RWPE1 (cell line): ENCODE data around the gene ASCC1.

Experiments
- CTCF ChIA-PET: fragments of 350-600 bp; sonication (Branson Sonifier 250); formaldehyde crosslinking; extraction: SDS; loops from one replicate; lab custom pipeline; 2021; lab: Yijun Ruan, JAX
- POLR2A ChIA-PET: fragments of 400-600 bp; formaldehyde crosslinking; extraction: SDS; loops from one replicate; lab custom pipeline; 2020; ENCODE audit warnings: antibody characterized with exemption; ENCODE audit not compliant: low non-redundant PET; lab: Yijun Ruan, JAX
- DNase-seq: peaks from one replicate; pipeline ENCODE4 v3.0.0; 2012; ENCODE audit warnings: low spot score
- H3K27ac ChIP-seq: fragments of 450-650 bp; 2 replicates; pipeline ENCODE4 v1.5.1; 2017
- TF ChIP-seq, protein P1 (sequence below): fragments of 450-650 bp; conservative IDR thresholded peaks from 2 replicates; pipeline ENCODE4 v1.5.1; 2017; ENCODE audit warnings: low read depth, mild to moderate bottlenecking

The ASCC1 gene

DNA sequence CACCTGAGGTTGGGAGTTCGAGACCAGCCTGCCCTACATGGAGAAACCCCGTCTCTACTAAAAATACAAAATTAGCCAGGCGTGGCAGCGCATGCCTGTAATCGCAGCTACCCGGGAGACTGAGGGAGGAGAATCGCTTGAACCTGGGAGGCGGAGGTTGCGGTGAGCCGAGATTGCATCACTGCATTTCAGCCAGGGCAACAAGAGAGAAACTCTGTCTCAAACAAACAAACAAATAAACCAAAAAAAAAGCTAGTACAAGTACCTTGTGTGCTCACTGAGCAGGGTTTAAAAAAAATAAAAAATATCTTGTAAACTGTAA lies 116.5 kb downstream of the ASCC1 start:
- peak overlapping the region; percentile 59 for H3K27ac ChIP-seq
- TF ChIP-seq, protein P1, sequence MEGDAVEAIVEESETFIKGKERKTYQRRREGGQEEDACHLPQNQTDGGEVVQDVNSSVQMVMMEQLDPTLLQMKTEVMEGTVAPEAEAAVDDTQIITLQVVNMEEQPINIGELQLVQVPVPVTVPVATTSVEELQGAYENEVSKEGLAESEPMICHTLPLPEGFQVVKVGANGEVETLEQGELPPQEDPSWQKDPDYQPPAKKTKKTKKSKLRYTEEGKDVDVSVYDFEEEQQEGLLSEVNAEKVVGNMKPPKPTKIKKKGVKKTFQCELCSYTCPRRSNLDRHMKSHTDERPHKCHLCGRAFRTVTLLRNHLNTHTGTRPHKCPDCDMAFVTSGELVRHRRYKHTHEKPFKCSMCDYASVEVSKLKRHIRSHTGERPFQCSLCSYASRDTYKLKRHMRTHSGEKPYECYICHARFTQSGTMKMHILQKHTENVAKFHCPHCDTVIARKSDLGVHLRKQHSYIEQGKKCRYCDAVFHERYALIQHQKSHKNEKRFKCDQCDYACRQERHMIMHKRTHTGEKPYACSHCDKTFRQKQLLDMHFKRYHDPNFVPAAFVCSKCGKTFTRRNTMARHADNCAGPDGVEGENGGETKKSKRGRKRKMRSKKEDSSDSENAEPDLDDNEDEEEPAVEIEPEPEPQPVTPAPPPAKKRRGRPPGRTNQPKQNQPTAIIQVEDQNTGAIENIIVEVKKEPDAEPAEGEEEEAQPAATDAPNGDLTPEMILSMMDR: no peak
- ChIA-PET POLR2A (no interaction called here), CTCF (interaction anchor here (0.7 to 1.0 kb wide), 2 partner anchors 9 to 23 kb away, joined by 3 read pairs; no protein-coding TSS in a partner anchor)
- DNase-seq: no peak

DNA sequence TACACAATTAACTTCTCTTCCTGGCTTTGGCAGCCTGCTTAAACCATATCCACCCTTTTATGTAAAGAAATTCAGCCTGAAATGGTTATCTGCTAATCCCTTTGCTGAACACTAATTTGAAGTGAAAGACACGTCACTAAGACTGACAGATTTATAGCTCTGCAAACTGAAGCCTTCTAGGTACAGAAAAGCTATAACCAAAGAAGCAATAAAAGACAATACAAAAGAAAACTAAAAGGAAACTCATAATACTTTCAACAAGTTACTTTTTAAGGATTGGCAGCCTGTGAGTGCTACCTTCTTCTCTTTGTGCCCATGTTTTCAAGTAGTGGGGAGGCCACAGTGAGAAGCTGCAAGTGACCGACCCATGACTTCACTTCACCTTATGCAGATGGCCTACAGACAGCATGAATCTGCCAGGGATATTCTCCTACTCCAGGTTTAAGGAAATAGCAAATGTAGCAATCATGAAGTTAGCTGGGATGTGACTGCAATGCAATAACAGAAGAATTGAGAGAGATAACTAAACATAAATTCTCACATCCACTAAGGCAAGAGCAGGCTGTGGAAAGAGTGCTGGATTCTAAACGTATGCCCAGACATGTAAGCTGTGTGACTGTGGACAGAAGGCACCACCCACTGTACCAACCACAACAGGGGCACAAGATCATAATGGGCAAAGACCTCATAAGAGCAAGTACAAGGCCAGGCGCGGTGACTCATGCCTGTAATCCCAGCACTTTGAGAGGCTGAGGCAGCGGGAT lies 117.1 kb downstream of the ASCC1 start:
- POLR2A ChIA-PET: no interaction called here
- no peak for DNase-seq

DNA sequence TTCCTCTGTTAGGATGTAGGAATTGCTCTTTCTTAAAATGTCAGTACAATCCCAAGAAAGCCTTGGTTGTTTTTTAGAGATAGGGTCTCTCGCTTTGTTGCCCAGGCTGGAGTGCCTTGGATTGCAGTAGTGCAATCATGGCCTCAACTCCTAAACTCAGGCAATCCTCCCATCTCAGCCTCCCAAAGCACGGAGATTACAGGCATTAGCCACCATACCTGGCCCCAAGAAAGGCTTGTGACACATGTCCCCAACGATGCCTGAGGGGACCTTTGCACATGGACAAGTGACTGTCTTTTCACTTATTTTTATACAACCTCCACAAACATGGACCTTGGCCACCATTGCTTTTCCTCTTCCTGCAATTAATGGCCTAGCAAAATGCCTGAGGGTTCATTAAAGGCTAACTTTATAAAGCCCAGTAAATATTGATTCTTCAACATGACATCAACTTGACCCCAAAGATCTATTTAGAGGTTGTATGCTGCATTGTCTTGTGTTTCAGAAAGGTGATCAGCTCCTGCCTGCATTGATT lies 117.7 kb downstream of the ASCC1 start:
- CTCF ChIA-PET: no interaction called here
- DNase-seq: no peak
- H3K27ac ChIP-seq: no peak overlapping the region
- POLR2A ChIA-PET: no interaction called here
- TF ChIP-seq, protein P1: no peak

More for the DNA sequence above, 117.1 kb downstream of the ASCC1 start:
- peak overlapping the region; percentile 59 for H3K27ac ChIP-seq
- CTCF ChIA-PET: interaction anchor here (0.7 kb wide), 1 partner anchor 23 kb away, joined by 3 read pairs; no protein-coding TSS in a partner anchor
- TF ChIP-seq, protein P1: no peak

DNA sequence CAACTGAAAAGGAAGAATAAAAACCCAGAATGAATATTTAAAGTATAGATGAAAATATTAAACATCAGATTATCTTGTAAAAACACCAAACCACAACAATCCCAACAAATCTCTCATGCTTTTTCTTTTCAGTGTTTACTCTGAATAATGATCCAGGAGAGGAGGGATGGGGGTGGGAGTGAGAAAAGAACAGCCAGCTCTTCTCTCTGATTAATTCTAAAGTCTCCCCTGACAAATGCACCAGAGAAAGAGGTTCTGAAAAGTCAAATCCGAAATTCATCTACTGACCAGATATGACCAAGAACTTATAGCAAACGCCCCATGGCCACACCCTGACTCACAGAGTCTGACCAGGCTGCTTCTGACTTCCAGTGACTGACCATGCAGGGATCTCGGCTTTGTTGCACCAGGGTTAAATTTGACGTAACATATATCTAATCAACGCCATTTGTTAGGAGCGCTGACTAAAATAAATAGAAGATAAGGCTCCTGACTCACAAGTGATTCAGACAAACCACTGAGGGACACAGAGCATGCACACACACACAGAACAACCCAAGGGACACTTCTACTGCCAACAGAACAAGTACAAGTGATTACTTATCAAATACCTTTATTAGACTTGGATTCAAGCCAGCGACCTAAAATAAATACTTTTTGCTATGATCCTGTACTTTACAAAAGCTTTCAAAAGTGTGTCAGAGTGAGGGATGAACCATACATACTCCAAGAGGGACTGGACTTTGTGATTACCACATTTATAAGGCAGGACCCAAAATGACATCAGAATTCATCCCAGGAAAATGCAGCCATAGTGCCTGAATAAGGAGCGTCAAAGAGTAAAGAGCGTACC lies 118.4 kb downstream of the ASCC1 start:
- CTCF ChIA-PET: no interaction called here
- TF ChIP-seq, protein P1: no peak
- DNase-seq: peak; percentile 55
- POLR2A ChIA-PET: no interaction called here
- H3K27ac ChIP-seq: no peak overlapping the region

DNA sequence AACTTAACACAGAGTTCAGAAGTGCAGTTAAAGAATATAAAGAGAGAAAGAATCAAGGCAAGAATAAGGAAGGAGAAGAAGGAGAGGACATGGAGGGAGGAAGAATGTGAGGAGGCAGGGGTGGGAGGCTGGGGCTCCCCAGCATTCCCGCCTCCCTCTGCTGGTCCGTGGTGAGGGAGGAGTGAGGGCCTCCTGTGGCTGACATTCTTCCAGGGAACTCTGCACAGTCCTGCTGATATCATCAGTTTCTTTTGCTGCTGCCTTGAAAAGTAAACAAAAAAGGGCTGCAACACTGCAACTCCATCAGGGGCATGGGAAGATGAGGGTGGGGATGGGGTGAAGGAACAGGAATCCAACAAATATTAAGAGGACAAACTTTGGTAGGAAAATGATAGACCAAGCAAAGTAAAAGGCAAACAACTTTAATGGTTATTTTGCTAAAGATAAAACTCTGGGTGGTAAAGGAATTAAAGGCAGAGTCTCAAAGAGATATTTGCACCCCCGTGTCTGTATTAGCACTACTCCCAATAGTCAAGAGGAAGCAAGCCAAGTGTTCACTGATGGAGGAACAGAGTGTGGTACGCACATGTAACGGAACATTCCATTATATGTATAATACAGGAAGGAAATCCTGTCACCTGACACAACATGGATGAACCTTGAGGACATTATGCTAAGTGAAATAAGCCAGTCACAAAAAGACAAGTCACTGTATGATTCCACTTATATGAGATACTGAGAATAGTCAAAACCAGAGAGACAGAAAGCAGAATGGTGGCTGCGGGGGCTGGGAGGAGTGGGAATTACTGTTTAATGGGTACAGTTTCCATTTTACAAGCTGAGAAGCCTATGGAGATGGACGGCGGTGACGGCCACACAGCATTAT lies 119.7 kb downstream of the ASCC1 start:
- CTCF ChIA-PET: interaction anchor here (0.7 to 1.0 kb wide), 2 partner anchors 12 to 100 kb away, joined by 3 to 7 read pairs; no protein-coding TSS in a partner anchor
- H3K27ac ChIP-seq: no peak overlapping the region
- POLR2A ChIA-PET: no interaction called here
- no peak for DNase-seq
- TF ChIP-seq, protein P1: no peak

DNA sequence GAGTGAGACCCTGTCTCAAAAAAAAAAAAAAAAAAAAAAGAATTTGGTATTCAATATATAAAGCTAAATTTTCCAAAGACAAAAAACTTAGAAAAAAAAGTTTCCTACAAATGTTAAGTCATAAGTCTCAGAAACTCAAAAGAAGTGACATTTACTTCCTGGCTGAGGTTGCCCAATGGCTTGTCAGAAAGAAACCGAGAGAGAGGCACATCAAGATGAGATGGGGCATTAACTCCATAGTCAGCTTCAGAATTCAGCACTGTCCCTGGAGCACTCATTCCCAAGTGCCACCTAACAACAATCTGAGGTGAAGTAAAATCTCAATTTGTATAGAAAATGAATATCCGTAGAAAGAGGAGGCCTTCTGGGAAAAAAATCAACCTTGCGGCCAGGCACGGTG lies 120.9 kb downstream of the ASCC1 start:
- ChIA-PET CTCF (interaction anchor here (0.7 to 1.0 kb wide), 4 partner anchors 9 to 128 kb away, joined by 3 to 7 read pairs (median 4); no protein-coding TSS in a partner anchor), POLR2A (no interaction called here)
- TF ChIP-seq, protein P1: no peak
- no peak for DNase-seq
- no peak overlapping the region for H3K27ac ChIP-seq
